ENCODE results near the gene SLC2A9.

The SLC2A9 gene

GRCh38 chr4:9924750-9925149 is 96.5 kb downstream of the SLC2A9 start:
- no peak for DNase-seq

- DNase-seq: no peak
Measured at GRCh38 chr4:9923195-9923812, 98.0 kb downstream of the SLC2A9 start.

DNA sequence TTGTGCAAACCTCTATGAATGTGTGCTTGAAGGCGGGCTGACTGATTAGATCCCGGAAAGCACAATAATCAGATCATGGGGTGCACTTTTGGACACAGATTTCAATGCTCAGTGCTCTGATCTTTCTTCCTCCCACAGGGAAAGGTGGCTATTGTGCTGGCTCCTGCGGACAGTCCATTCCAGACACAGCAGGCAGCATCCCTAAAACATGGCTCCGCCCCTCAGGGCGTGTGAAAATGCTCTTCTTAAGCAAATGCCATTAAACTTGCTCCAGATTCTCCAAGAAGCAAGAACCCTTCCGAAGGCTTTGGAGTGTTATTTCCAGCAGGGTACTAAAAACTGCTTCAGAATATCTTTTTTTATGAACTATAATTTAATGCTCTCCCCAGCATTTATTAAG is 100.0 kb downstream of the SLC2A9 start:
- DNase-seq: no peak

DNA sequence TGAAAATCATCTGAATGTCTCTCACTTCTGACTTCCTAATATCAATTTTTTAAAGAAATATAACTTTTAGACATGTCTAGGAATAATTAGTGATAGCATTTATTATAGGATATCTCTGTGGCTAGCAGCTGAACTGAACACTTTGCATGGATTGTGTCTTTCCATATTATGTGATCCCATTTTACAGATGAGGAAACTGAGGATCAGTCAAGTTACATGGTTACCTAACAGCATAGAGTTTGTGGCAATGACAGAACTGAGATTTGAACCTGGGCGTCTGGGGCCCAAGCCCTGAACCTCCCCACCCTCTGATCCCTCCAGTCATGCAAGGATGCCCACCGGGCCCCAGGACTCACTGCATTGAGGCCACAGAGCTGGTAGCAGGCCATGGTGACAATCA is 101.3 kb downstream of the SLC2A9 start:
- no peak for DNase-seq

- no peak for DNase-seq
Measured at GRCh38 chr4:9919047-9919446, 102.2 kb downstream of the SLC2A9 start.

DNA sequence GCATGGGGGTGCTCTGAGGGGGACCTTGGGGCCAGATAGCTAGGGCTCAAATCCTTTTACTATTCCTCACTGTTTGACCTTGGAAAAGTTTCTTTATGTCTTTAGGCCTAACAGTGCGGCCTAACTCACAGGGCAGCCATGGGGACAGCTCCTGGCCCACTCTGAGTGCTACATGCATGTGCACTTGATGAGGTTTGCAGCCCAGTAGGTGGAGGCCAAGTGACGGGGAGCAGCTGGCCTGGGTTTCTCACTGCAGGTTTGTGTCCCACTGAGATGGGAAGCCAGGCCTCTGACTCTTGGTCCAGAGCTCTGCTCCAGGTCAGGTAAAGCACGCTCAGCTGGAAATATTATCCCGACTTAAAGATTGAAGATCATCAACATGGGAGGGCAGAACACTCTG is 102.8 kb downstream of the SLC2A9 start:
- DNase-seq: no peak

DNA sequence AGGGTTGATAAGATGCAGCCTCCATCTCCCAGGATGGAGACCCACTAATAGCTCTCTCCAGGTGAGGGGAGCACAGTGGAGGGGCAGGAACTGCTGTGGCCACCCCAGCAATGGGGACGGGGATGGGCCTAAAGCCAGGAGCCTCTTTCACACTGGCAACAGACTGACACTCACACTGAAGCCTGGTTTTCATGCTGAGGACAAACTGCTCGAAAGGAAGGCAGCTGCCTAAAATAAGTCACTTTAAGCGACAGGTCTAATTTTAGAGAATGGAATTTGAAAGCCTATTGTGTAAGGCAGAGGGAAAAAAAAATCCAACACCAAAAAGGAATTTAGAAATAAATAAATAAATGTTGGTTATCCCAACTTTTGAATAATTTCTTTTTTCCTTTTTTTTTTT is 104.4 kb downstream of the SLC2A9 start:
- DNase-seq: no peak

DNA sequence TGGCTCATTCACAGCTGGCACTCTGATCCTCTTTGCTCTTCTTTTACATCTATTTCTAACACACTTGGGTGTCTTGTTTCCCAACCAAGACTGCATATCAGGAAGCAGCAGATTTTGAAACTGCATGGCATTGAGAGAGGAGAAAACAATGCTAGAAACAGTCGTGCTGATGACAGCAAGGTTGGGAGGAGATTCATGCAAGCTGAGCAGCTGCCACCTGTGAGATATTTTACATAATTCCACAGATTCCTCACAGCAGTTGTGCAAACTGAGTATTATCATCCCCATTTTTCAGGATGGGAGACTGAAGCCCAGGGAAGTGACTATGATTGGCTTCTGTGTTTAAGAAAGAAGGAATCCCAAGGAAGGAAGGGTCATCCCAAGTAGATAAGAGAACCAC is 105.0 kb downstream of the SLC2A9 start:
- no peak for DNase-seq

- DNase-seq: no peak
Measured at GRCh38 chr4:9913846-9914245, 107.5 kb downstream of the SLC2A9 start.

DNA sequence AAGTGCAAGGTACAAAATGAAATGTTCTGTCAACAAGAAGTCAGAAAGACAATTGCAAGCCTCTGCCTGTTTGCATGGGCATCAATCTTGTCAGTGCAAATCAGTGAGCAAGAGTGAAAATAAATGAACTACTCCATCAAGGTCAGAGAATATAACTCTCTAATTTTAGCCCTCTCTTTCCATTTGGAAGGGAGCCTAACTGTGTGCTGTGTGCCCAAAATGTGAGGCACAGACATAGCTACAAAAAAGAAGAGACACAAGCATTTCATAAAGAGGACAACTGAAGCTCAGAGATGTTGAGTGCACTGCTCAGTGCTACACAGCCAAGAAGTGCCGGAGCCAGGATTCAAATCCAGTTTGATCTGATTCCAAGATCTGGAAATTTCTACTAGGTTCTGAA is 114.3 kb downstream of the SLC2A9 start:
- no peak for DNase-seq

DNA sequence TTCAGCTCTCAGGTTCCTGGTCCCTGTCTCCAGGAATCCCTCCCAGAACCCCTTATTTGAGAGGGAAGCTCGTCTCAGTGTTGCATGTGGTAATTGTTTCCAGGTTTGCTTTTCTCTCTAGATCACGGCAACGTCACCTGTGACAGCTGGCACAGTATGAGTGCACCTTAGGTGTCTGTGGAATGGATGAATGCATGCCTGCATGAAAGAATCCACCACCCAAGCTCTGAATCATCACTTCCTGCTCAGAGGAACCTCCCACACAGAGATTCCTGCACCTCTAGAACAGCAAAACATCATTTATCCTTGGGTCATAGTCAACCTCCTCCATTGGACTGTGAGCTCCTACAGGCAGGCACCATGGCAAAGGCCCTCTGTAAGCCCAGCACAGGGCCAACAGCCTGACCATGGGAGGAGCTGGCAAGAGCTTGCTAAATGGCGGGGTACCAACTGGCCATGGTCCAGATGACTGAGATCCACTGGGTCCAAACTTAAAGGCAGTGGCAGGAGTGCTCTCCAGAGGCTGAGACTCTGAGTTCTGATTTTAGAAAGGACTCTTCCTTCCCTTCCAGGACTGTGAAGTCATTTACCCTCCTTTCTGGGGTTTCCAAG is 116.2 kb downstream of the SLC2A9 start:
- DNase-seq: no peak

DNA sequence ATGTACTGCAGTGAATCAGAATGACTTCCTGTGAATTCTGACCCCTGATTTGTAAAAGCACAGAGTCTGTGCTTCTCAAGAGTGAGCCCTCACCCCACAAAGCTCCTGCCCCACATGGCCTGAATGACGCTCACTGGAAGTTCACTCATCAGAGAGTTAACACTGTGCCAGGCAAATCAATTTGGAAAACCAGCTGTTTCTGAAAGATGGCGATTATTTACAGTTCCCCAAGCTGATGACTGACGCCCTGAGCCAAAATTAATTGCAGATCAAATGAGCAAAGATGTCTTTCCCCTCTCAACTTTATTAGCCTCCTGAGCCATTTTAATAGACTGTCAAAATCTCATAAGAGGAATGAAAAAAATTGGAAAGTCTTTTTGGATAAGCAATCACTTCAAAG is 118.0 kb downstream of the SLC2A9 start:
- DNase-seq: no peak

GRCh38 chr4:9901257-9901656 is 120.0 kb downstream of the SLC2A9 start:
- no peak for DNase-seq

DNA sequence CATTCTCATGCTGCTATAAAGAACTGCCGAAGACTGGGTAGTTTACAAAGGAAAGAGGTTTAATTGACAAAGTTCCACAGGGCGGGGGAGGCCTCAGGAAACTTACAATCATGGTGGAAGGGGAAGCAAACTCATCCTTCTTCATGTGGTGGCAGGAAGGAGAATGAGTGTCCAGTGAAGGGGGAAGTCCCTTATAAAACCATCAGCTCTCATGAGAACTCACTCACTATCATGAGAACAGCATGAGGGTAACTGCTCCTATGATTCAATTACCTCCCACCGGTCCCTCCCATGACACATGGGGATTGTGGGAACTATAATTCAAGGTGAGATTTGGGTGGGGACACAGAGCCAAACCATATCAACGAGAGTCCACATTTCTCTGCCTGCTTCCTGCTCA is 120.7 kb downstream of the SLC2A9 start:
- peak; percentile 37 to 51 for DNase-seq

DNA sequence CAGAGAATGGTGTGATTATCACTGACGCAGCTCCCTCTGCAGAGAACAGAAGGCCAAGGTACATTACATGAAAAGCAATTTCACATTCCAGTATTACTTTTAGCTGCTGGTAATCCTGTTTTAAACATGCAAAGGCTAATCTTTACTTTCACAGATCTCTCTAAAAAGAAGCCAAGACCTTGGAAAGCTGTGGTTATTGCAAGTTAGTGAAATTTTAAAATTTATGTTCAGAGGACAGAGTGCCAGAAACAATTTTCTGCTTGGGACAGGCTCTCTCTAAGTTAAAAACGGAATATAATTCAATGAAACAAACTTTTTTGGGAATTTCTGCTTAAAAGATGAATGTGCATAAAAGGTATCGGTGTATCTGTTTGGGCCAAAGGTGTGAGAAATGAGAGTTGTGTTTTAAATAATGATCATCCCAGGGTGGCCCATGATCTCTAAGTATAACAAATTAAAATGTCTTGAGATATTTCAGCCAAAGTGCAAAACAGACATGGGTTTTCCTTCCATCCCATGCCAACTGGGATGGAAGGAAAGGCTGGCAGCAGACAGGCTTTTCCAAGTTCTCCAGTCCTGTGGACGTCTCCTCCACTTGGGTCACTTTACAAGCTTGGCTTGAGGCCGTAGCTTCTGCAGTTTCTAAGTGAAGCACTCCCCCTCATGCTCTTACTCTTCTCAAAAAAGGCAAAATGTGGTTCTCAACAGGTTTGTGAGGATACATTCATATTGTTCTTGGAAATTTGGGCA is 121.8 kb downstream of the SLC2A9 start:
- DNase-seq: no peak

- DNase-seq: peak; percentile 71 to 78
Measured at GRCh38 chr4:9898596-9899305, 122.5 kb downstream of the SLC2A9 start.

GRCh38 chr4:9895333-9895705 is 126.0 kb downstream of the SLC2A9 start:
- no peak for DNase-seq

GRCh38 chr4:9894644-9895332 is 126.5 kb downstream of the SLC2A9 start:
- DNase-seq: peak; percentile 72 to 83

DNA sequence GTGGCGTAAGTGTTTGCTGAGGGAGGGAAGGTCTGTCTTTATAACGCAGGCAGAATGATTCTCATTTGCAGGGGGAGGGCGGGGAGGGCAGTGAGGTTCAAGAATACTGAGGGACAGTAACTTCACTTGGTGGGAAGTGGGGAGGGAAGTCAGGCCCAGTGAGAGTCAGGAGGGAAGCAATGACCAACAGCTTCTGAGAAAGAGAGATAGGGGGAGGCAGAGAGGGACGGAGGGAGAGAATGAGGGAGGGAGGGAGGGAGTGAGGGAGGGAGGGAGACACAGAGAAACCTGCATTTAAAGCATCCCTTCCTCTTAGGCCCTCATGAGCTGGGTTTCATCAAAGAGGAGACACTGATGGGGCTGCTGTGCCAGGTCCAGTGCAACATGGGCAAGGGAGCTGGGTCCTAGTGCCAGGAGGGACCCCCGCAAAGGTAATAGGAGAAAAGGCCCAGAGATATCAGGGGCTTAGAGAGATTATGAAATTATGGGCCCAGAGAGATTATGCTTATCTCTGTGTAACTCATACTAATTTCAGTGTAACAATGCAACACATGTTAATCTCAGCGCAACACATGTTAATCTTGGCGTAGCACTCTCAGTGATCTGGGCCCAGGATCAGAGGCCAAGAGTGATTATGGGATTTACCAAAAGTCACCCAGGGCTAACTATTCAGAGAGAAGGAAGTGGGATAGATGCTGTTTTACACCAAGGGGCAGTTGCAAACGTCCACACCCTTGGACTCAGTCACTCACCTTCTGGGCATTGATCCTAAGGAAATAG is 127.8 kb downstream of the SLC2A9 start:
- DNase-seq: no peak

DNA sequence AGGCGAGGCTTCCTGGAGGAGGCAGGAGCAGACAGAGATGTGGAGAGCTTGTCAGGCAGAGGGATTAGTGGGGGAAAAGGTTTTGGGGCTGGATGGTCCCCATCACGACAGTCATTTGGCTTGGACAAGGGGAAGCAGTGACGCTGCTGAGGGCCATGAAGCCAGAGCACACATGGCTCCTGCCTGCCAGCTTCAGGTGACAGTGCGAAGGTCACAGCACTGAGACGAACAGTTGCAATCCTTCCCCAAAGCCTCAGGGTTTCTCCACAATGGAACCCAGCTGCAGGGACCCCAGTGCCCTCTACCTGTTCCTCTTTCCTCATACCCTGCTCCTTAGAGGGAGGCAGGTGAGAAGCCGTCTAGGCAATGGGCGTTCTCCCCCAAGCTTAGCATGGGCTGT is 129.6 kb downstream of the SLC2A9 start:
- DNase-seq: no peak

DNA sequence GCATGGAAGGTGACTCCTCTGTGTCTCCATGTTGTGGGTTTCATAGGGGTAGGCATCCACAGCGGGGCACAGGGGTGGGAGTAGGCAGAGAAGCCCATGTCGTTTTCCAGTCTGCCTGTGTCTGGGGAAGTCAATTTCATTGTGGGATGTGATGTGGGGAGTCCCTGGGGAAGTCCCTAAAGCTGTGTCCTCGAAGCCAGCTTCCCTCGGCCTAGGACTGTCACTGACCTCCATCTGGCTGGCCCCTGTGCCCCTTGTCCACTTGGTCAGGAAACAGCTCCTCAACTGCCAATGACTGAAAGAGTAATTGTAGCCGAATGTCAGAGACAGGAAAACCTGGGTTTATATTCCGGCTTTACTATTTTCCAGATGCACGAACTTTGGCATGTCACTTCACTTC is 130.2 kb downstream of the SLC2A9 start:
- peak in 1 of 2 donors; percentile 39 for DNase-seq

DNA sequence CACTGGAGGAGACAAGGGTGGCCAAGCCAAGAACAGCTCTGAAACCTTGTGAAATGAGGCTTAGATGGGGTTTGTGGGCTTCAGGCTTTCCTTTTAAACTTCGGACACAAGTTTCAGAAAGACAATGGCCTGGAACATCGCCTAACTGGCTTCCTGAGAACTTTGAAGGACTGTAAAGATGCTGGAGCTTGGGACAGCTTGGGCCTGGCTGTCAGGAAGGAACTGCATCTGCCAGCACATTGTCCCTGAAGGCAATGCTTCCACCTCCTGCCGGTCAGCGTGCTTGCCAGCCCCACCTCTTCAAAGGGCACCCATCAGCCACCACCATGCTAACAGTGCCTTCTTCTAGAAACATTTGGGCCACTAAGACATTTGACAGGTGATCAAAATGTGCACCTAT is 132.0 kb downstream of the SLC2A9 start:
- DNase-seq: no peak

All from inflammatory macrophage (primary cell).